Suprapubic skin (tissue), 4 donors: Measurements from ENCODE around the gene KDM4B.

Source experiments
- EP300 ChIP-seq: sonication (generic); formaldehyde crosslinking; IDR thresholded peaks from one replicate; pipeline ENCODE4 v1.6.1; 2017; ENCODE audit warnings: antibody characterized with exemption
- POLR2AphosphoS5 ChIP-seq, 3 donors: sonication (generic); formaldehyde crosslinking; IDR thresholded peaks; one replicate each; pipeline ENCODE4 v1.6.1; 2017; ENCODE audit warnings: antibody characterized with exemption in 3 of 3
- TF ChIP-seq, protein P1 (sequence below), 2 donors: fragments of 200-600 bp in 1 of 2; fragments of 450-650 bp in 1 of 2; sonication (generic) in 1 of 2; IDR thresholded peaks; one replicate each; pipeline ENCODE4 v1.5.1; 2016 to 2019; ENCODE audit warnings: antibody characterized with exemption in 2 of 2, mild to moderate bottlenecking in 1 of 2, moderate library complexity in 1 of 2

GRCh38 chr19:5049561-5049960, 80.6 kb downstream of the KDM4B start:
- no peak for TF ChIP-seq POLR2AphosphoS5 (IDR thresholded peaks at IDR 0.05)
- TF ChIP-seq, protein P1, sequence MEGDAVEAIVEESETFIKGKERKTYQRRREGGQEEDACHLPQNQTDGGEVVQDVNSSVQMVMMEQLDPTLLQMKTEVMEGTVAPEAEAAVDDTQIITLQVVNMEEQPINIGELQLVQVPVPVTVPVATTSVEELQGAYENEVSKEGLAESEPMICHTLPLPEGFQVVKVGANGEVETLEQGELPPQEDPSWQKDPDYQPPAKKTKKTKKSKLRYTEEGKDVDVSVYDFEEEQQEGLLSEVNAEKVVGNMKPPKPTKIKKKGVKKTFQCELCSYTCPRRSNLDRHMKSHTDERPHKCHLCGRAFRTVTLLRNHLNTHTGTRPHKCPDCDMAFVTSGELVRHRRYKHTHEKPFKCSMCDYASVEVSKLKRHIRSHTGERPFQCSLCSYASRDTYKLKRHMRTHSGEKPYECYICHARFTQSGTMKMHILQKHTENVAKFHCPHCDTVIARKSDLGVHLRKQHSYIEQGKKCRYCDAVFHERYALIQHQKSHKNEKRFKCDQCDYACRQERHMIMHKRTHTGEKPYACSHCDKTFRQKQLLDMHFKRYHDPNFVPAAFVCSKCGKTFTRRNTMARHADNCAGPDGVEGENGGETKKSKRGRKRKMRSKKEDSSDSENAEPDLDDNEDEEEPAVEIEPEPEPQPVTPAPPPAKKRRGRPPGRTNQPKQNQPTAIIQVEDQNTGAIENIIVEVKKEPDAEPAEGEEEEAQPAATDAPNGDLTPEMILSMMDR (IDR thresholded peaks at IDR 0.05) = no peak
- no peak for TF ChIP-seq EP300
